ENCODE results near the gene TMEM123.

Gene TMEM123

DNA sequence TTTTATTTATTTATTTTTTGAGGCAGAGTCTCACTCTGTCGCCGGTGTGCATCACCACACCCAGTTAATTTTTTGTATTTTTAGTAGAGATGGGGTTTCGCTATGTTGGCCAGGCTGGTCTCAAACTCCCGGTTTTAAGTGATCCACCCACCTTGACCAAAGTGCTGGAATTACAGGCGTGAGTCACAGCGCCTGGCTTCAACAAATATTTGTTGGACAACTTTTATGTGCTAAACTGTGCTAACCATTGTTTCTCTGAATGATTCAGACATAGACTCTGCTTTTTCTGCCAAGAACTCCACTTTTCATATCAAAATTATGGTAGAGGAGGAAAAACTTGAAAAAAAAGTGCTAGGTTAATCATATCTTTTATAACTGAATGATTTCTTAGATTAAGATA lies 41.7 kb upstream of the TMEM123 start:
- no peak overlapping the region for H3K27ac ChIP-seq
- no peak for DNase-seq (ENCODE audit: low spot score)
- H3K4me3 ChIP-seq, result no peak overlapping the region
- TF ChIP-seq, protein P1, sequence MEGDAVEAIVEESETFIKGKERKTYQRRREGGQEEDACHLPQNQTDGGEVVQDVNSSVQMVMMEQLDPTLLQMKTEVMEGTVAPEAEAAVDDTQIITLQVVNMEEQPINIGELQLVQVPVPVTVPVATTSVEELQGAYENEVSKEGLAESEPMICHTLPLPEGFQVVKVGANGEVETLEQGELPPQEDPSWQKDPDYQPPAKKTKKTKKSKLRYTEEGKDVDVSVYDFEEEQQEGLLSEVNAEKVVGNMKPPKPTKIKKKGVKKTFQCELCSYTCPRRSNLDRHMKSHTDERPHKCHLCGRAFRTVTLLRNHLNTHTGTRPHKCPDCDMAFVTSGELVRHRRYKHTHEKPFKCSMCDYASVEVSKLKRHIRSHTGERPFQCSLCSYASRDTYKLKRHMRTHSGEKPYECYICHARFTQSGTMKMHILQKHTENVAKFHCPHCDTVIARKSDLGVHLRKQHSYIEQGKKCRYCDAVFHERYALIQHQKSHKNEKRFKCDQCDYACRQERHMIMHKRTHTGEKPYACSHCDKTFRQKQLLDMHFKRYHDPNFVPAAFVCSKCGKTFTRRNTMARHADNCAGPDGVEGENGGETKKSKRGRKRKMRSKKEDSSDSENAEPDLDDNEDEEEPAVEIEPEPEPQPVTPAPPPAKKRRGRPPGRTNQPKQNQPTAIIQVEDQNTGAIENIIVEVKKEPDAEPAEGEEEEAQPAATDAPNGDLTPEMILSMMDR (IDR thresholded peaks at IDR 0.05), result no peak

DNA sequence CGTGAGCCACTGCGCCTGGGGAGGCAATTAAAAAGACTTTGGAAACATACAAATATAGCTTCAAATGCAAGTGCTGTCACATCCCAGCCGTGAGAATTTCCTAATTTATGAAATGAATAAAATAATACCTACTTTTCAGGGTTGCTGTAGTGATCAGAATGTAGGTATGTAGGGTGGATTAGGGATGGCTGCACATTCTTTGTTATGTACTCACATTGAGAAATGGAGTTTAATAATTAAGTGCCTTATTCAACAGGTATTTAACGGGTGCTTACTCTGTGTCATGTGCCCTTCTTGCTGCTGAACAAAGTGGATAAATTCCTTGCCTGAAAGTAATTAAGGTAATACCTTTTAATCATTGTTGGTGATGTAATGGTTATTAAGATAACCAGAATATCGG lies 41.0 kb upstream of the TMEM123 start:
- no peak for DNase-seq (ENCODE audit: low spot score)
- no peak overlapping the region for H3K4me3 ChIP-seq
- TF ChIP-seq, protein P1 (IDR thresholded peaks at IDR 0.05), result no peak
- no peak overlapping the region for H3K27ac ChIP-seq

DNA sequence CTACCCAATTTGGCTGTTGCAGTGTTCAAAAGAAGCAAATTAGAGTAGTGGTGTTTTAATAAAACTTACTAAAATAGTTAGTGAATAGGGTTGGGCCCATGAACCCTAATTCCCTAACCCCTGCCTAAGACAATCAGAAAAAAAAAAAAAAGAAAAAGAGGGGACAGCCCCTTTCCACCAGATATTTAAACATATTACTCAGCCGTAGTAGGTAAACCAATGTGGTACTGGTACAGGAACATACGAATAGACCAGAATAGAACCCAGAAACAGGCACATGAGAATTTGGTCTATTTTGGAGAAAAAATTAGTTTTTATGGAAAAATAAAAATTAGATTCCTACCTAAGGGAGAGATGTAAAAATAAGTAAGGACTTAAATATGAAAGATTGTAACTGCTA lies 39.4 kb upstream of the TMEM123 start:
- Histone ChIP-seq H3K4me3 (no peak overlapping the region), H3K27ac (no peak overlapping the region)
- TF ChIP-seq, protein P1 (IDR thresholded peaks at IDR 0.05), result no peak
- DNase-seq (ENCODE audit: low spot score), result no peak

DNA sequence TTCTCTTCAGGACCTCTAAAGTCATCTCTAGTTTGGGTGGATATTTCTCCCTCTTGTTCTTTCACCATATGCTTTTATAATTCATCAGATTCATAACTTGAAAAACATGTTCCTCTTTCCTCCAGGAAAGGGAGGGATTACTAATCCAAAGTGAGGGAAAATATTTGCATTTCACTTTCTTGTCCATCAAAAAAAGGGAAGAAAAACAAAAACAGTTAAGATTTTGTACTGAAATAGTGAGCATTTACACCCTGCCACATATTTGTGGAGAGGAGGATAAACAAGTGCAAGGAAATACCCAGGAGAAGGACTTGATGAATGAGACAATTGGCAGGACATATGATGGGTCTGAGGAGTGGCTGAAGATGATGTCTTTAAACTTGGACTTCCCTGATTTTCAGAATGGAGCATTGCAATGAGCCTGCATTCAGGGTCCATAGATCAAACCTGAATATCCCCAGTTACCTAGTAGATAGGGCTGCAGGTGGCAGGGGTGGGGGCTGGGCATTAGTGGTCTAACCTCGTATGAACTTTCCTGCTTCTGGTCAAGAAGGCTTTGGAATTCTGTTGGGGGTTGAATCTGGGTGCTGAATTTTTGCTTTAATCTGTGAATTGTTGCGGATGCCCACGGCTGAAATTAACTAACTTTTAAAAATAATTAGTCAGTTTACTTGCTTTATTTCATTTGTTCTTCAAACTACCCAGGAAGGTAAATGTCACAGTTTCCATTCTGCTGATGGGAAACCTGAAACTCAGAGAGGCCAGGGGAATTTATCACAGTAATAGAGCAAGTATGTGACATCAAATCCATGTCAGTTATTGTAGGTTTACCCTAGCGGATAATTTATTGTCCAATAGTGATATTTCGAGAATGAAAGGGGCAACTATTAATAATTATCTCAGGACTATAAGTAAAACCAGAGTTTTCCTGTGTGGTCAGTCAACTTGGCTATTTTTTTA lies 36.9 kb upstream of the TMEM123 start:
- DNase-seq (ENCODE audit: low spot score), result no peak
- Histone ChIP-seq H3K4me3 (no peak overlapping the region), H3K27ac (no peak overlapping the region)
- TF ChIP-seq, protein P1 (IDR thresholded peaks at IDR 0.05), result no peak

DNA sequence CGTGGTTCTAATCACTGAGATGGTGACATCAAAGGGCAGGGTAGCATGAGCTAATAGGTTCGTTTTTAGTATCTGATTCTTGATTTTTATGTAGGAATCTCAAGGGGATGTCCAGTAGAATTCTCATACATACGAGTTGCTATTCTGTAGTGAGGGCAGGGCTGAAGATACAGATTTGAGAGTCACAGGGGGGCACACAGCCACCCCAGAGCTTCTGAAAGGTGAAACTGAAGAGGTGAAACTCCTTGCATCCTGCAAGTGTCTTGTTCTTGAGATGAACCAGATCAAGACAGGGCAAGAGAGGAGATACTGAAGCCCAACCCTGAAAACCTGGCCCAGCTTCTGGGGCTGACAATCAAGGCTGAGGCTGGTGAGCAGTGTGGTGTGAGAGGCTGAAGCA lies 35.6 kb upstream of the TMEM123 start:
- no peak for DNase-seq (ENCODE audit: low spot score)
- Histone ChIP-seq H3K4me3 (no peak overlapping the region), H3K27ac (no peak overlapping the region)
- TF ChIP-seq, protein P1 (IDR thresholded peaks at IDR 0.05), result no peak

DNA sequence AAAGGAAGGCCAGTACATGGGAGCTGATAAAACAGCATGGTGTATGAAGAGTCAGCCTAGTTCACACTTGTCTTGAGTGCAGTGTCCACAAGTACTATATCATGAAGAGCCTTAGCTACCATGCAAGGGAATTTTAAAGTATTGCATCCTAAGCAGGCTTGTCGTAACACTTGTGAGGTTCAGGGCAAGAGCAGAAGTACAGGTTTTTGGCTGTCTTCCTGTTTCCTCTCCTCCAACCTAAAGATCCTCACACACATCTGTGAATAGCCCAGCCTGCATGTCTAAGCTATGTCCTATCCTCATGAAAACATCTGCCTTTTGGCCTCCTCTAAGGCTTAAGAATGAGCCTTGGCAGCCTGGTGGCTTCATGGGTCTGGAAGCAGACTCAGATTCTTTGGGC lies 34.6 kb upstream of the TMEM123 start:
- no peak for DNase-seq (ENCODE audit: low spot score)
- TF ChIP-seq, protein P1 (IDR thresholded peaks at IDR 0.05), result no peak
- Histone ChIP-seq H3K27ac (no peak overlapping the region), H3K4me3 (no peak overlapping the region)

DNA sequence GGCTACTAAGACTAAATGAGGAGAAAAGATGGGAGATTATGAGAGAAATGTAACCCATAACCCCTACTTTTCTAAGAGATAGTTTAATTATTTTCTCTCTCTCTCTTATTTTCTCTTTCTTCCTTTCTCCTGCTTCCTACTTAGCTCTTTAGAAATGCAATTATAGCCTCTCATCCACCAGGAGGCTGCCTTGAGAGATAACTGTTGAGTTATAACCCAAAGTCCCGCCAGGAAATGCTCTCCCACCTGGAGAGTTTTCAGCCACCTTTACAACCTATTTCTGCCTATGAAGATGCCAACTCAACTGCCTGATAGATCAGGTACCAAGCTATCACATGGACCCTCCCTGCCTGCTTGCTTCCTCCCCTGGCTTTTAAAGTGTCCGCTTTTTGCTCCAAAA lies 34.0 kb upstream of the TMEM123 start:
- Histone ChIP-seq H3K27ac (no peak overlapping the region), H3K4me3 (no peak overlapping the region)
- TF ChIP-seq, protein P1 (IDR thresholded peaks at IDR 0.05), result no peak
- no peak for DNase-seq (ENCODE audit: low spot score)

Measured in coronary artery (tissue), 2 donors.